HG02852 (cell line): ENCODE results near the gene CBFA2T3.
A peak's percentile ranks its signal among the peaks of the same experiment; 100 is the strongest.

Experiments used
- ATAC-seq: cut with Tn5 transposase; IDR thresholded peaks from one replicate; pipeline ENCODE4 v1.9.1; 2021; ENCODE audit warnings: mild to moderate bottlenecking, moderate library complexity; ENCODE audit not compliant: unreplicated experiment

CBFA2T3 gene

DNA sequence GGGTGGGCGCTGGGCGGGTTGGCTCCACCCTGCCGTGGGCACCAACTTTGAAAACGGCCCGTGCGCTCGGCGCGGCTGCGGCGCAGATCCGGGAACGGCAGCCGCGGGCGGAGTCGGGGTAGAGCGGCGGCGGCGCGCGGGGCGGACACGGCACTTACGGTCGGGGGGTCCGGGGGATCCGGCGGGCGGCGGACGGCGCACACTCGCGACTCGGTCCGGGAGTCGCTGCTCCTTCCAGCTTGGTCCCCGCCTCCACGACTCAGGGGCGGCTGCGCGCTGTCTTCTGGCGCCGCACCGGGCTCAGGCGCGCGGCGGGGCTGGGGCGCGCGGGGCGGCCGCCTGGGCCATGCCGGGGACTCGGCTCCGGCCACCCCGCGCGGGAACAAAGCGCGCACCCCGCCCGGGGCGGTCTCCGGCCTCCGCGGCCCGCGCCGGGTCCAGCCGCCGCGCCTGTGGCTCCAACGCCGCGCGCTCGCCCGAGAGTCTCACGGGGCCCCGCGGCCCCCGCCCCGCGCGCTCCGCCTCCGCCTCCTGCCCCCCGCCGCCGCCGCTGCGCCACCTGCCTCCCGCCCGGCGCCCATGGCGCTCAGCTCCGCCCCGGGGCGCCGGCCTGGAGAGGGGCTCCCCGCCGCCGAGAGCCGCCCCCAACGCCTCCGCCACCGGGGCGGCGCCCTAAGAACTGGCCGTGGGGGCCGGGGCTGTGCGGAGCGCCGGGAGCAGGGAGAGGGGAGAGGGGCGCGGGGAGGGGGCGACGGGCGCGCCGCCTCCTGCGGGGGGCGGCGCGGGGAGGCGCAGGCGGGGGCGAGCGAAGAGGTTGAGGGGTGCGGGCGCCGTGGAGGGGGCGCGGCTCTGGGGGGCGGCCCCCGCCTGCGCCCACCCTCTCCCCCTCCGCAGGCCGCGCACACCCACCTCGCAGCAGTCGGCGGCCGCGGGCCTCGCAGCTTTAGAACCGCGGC is 35.9 kb downstream of the CBFA2T3 start:
- peak; percentile 26 for ATAC-seq

- ATAC-seq = no peak
Observed at GRCh38 chr16:88939972-88940861, 36.8 kb downstream of the CBFA2T3 start.

GRCh38 chr16:88939245-88939971 is 37.6 kb downstream of the CBFA2T3 start:
- ATAC-seq = no peak

DNA sequence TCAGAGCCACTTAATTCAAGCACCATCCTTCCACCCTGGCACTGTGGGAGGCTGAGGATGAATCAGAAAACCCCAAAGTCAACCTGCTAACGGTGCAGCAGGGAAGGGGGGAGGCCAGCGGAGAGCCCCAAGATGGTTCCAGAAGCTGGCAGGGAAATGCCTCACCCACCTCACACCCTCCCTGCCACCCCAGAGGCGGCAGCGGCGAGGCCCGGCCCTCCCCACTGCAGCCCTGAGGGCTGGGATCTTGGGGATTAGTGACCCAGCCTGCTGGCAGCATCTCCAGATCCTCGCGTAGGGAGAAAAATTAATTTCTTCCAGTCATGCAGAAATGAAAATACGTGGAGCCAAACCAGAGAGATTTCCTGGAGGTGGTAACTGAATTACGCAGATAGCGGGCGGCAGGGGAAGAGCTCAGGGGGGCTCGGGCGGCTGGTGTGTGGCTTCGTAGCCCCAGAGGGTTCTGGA is 38.2 kb downstream of the CBFA2T3 start:
- ATAC-seq = no peak

DNA sequence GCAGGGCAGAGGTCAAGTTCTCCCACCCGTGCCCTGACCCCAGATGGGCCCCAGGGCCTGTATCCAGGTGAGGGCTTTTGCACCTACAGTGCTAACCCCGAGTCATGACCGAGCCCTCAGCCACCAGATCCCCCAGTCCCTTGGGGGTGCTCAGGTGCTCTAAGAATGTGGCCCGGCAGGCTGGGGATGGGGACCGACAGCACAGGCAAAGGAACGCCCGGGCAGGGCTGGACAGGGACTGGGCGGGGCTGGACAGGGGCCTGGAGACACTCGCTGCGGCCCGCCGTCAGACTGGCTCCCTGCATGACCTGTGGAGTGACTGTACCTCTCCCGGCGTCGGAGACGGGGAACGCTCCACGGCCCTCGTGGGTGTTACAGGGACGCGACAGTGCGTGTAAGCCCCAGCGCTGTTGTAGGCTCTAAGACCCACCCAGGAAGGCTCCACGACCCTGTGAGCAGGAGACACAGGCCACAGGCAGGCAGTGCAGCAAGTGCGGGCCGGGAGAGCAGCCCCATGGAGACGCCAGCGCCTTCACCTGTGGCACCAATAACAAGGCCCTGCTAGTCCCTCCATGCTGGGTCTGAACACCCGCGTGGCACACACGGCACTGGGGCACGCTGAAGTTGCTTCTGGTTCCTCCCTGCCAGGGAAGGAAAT is 38.8 kb downstream of the CBFA2T3 start:
- ATAC-seq = no peak

DNA sequence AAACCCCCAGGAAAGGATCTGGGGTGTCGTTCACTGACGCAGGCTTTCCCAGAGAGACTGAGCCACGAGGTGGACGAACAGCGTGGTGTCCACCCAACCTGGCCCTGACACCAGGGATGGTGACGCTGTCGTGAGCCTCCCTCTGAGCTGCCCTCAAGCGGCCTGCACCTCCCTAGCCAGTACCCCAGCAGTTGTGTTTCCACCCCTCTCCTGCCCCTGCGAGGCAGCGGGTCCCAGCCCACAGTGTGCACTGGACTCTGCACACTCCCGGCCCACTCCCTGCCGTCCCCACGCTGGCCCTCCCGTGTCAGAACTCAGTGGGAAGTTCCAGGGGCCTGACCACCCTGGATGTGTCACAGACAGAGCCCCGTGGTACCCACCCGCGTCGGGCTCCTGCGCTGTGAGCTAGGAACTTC is 39.8 kb downstream of the CBFA2T3 start:
- no peak for ATAC-seq

DNA sequence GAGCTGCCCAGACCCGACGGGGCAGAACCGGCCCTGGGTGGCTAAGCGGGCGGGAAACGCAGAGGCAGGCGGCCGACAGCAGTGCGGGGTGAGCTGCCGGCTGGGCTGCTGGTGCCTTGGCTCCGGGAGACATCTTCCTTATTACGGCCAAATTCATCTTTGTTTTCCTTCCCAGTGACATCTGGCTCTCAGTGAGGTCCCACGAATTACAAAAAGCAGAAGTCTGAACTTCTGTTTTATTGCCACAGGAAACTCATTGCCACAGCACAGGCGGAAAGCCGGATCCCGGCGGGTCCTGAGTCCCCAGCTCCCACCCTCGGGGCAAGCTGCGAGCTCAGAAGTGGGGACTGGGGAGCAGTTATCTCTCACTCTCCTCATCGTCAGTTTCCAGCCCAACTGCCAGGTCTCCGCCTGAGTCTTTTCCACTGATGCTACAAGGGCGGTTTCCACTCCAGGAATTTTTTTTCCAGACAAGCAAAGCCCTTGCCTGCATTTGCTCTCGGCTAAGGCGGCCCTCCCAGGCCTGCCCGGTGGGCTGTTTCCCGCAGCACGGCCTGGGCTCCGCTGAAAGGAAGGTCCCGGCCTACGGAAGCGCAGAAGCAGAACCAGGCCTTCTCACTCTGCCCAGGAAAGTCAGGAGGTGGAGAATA is 40.3 kb downstream of the CBFA2T3 start:
- no peak for ATAC-seq

DNA sequence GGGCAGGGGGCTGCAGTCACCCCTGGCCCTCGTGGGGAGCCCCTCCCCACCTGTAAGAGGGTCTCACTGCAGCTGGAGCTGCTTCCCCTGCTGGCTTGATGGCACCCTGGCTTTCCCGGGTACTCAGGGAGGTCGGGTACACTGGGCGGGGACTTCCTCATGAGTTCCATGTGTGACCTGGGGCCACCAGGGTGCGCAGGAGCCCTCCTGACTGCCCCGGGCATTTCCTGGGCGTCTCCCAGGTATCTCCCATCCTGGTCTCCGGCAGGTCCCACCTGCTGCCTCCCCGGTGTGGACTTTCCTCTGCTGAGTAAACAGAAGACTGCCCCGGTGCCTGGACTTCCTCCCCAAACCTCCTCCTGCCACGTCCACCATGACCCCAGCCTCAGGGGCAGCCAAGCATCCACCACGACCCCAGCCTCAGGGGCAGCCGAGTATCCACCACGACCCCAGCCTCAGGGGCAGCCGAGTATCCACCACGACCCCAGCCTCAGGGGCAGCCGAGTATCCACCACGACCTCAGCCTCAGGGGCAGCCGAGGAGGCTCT is 40.9 kb downstream of the CBFA2T3 start:
- no peak for ATAC-seq

DNA sequence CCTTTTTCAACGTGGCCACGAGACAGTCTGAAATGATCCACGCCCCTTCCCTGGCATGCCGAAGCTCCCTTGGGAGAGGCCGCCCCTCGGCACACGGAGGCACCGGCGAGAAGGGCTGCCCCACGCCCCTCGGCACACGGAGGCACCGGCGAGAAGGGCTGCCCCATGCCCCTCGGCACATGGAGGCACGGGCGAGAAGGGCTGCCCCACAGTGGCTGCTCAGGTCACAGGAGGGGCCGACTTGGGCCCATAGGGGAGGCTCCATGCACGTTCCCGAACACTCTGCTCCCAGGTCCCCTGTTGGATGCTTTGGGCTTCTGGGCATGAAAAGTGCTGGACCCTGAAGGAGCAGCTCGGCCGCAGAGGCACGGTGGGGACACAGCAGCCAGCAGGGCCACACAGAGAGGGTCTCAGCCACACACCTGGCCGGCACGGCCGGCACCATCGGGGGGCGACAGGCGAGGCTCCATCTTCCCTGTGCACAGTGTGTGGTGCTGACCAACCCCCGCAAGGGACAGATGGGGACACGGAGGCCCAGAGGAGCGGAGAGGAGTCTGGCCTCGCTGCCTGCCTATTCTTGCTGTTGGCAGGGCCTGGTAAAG is 42.8 kb downstream of the CBFA2T3 start:
- ATAC-seq = no peak

DNA sequence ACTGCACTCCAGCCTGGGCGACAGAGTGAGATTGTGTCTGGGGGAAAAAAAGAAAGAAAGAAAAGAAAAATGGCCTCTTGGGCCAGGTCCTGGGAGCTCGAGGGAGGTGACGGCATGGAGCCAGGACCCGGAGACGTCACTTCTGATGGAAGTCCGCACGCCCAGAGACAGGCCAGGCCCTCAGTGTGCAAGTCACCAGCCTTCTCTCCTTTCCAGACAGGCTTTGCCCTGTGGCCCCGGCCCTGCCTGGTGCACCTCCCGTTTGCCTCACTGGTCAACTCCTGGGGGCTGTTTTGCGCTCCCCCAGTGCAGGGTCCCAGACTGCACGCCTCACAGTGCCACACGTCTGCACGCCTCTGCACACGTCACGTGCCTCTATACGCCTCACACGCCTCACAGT is 44.1 kb downstream of the CBFA2T3 start:
- no peak for ATAC-seq

DNA sequence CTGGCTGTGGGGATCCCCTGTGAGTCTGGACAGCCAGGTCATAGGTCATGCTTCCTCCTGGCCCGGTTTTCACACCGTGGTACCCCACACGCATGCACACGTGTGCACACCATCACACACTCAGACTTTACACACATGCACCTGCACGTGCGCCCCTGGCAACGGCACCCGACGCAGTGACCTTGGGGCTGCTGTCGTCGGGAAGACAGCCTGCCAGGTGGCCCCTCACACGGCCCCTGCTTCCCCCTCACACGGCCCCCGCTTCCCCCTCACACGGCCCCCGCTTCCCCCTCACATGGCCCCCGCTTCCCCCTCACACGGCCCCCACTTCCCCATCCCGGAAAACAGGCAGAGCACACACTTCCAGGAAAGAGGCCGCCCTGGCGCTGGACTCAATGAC is 45.1 kb downstream of the CBFA2T3 start:
- ATAC-seq = no peak

- ATAC-seq = no peak
Observed at GRCh38 chr16:88931373-88931900, 45.6 kb downstream of the CBFA2T3 start.

DNA sequence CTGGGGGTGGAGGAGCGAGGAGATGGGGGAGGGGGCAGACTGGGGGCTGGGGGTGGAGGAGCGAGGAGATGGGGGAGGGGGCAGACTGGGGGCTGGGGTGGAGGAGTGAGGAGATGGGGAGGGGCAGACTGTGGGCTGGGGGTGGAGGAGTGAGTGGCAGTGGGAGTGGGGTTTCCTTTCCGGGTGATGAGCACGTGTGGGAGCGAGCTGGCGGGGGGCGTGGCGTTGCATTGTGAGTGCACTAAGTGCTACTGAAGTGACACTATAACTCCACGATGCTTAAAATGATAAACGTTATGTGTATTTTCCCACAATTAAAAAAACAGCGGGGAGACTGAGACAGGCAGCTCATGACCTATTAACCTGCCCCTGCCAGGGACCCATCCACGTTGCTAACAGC is 46.3 kb downstream of the CBFA2T3 start:
- no peak for ATAC-seq

DNA sequence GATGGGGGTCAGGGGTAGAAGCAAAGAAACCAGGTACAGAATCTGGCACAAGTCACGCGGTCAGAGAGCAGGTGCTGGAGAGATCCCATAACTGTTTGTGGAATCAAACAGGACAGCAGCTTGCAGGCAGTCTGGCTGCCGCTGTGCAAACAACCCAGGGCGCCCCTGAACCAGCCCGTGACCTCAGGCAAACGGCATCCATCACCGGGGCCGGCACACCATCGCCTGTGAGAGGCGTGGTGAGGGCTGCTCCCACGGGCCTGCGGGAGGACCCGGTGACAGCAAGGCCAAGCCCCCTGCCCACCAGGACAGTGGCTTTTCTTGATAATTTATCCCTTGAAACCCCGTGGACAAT is 47.9 kb downstream of the CBFA2T3 start:
- no peak for ATAC-seq

GRCh38 chr16:88928405-88929090 is 48.5 kb downstream of the CBFA2T3 start:
- no peak for ATAC-seq

- no peak for ATAC-seq
Observed at GRCh38 chr16:88927661-88928060, 49.3 kb downstream of the CBFA2T3 start.

- no peak for ATAC-seq
Observed at GRCh38 chr16:88927010-88927409, 50.0 kb downstream of the CBFA2T3 start.

DNA sequence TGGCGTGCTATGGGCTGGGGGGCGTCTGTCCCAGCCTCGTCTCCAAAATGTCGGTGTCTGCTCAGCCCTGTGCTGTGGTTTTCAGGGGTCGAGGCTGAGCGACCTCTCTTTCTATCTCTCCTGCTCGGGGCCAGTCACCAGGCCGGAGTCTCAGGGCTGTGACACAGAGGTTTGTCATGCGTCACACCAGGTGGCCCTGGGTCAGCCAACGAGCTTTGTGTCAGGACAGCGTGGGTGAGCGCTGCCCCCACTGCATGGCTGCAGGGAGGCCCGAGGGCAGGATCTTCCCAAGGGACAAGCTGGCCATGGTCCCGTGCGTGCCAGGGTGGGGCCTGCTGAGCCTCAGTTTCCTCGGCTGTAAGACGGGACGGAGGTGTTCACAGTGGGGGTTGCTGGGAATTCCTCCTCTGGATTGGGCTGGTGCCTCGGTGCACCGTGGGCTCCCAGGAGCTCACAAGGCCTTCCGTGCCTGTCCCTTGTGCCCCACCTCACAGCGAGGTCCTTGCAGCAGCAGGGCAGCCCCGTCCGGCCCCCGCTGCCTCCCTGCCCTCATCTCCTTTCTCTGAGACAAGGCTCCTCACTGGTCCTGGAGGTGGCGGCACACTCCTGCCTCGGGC is 50.5 kb downstream of the CBFA2T3 start:
- ATAC-seq = no peak
